Mesothelial cell of epicardium (in vitro differentiated cells): ENCODE measurements around the gene ZFYVE16. TPM values are rescaled to one million over a fixed set of nuclear protein-coding genes. Genes with fewer than 3 reads are reported as not detected.

ENCODE experiments used
- DNase-seq, 2 experiments: peaks; one replicate each; pipeline ENCODE4 v3.0.0; 2021; ENCODE audit warnings: low spot score in 2 of 2; ENCODE audit not compliant: unreplicated experiment in 2 of 2
- H3K27ac Mint-ChIP-seq: 2 replicates; pipeline ENCODE4 v1.8.0; 2021; ENCODE audit warnings: mixed read lengths
- H3K27me3 Mint-ChIP-seq: 2 replicates; pipeline ENCODE4 v1.8.0; 2021; ENCODE audit warnings: low read depth, mixed read lengths
- H3K36me3 Mint-ChIP-seq: 2 replicates; pipeline ENCODE4 v1.8.0; 2021; ENCODE audit warnings: mixed read lengths
- H3K4me1 Mint-ChIP-seq: 2 replicates; pipeline ENCODE4 v1.8.0; 2021; ENCODE audit warnings: mixed read lengths
- H3K4me3 Mint-ChIP-seq: 2 replicates; pipeline ENCODE4 v1.8.0; 2021; ENCODE audit warnings: mild to moderate bottlenecking, moderate library complexity, mixed read lengths
- H3K9me3 Mint-ChIP-seq: 2 replicates; pipeline ENCODE4 v1.8.0; 2021; ENCODE audit warnings: mixed read lengths
- CTCF ChIP-seq: fragments of 200-600 bp; sonication (generic); IDR thresholded peaks from one replicate; pipeline ENCODE4 v1.5.0; 2021; ENCODE audit warnings: antibody characterized with exemption; ENCODE audit not compliant: unreplicated experiment
- total RNA-seq: library from RNA; stranded (reverse); gene quantifications from 3 replicates; pipeline ENCODE4 v1.2.1, GENCODE V29; 2021

ZFYVE16 gene
- total RNA-seq, 1 donor from 2014 or later: 76.6 TPM

DNA sequence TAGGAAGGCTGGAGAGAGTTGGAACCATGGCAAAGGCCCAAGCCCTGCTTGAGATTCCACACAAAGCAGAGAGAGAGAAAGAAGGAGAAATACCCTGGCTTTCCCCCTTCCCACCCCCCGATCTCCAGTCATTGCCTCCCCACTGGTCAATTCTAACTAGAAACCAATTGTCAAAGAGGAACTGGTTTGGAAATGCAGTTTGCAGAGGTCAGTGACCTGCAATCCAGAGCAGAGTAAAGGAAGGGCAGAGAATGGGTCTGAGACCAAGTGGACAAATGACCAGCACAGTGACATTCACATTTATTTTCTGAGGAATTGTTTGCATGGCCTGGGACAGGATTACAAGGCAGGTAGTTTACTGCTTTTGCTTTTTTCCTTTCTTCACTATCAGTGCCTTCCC, 37.5 kb upstream of the ZFYVE16 start:
- Mint-ChIP-seq H3K4me1 (peaks cover 4% of the 10 kb centered on the region), H3K27me3 (no peaks in the 10 kb centered on the region), H3K27ac (no peak overlapping the region), H3K36me3 (no peaks in the 10 kb centered on the region), H3K9me3 (peaks cover 5% of the 10 kb centered on the region), H3K4me3 (no peak overlapping the region)
- no peak for DNase-seq
- TF ChIP-seq CTCF: no peak

GRCh38 chr5:80372780-80373179, 35.1 kb upstream of the ZFYVE16 start:
- Mint-ChIP-seq H3K4me3 (no peak overlapping the region), H3K27me3 (no peaks in the 10 kb centered on the region), H3K27ac (no peak overlapping the region), H3K36me3 (no peaks in the 10 kb centered on the region), H3K9me3 (peaks cover 5% of the 10 kb centered on the region), H3K4me1 (peaks cover 4% of the 10 kb centered on the region)
- TF ChIP-seq CTCF: no peak
- no peak for DNase-seq

GRCh38 chr5:80374188-80374587, 33.7 kb upstream of the ZFYVE16 start:
- Mint-ChIP-seq H3K27me3 (no peaks in the 10 kb centered on the region), H3K27ac (no peak overlapping the region), H3K36me3 (no peaks in the 10 kb centered on the region), H3K4me1 (peaks cover 4% of the 10 kb centered on the region), H3K9me3 (peaks cover 5% of the 10 kb centered on the region), H3K4me3 (no peak overlapping the region)
- no peak for DNase-seq
- TF ChIP-seq CTCF: no peak

DNA sequence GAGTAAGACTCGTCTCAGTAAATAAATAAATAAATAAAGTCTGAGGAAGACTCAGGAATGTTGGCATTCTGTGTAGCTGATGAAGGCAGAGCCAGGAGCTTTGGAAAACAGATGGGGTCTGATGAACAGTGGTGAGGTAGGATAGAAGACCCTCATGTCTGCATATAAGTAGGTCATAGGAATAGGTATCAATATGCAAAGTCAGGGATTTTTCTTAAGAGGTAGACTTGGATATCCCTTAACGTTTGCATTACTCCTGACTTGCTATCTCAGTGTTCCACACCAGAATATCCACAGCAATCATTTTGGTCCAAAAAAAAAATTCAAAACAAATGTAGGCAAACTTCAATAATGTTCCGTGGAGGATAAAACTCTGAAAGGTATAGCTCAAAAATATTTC, 31.3 kb upstream of the ZFYVE16 start:
- Mint-ChIP-seq H3K4me3 (no peak overlapping the region), H3K27me3 (no peaks in the 10 kb centered on the region), H3K27ac (no peak overlapping the region), H3K36me3 (no peaks in the 10 kb centered on the region), H3K4me1 (no peaks in the 10 kb centered on the region), H3K9me3 (peaks cover 5% of the 10 kb centered on the region)
- no peak for TF ChIP-seq CTCF
- no peak for DNase-seq

DNA sequence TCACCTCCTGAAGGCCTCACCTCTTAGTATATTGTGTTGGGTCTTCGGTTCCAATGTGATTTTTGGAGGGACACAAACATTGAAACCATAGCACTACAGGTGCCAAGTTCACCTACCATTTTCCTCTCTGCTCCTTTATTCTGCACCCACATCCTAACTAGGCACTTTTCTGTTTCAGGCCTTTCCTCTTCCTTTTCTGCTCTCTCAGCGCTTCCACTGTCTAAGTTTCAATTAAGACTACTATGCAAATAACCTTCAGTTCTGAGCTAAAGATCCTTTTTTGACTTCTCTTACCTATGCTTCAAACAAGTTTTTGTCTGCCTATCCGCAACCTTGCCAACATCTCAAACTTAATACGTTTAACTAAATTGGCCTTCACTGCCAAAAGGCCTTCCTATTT, 25.4 kb upstream of the ZFYVE16 start:
- H3K27ac Mint-ChIP-seq: no peak overlapping the region
- H3K9me3 Mint-ChIP-seq: no peaks in the 10 kb centered on the region
- H3K27me3 Mint-ChIP-seq: no peaks in the 10 kb centered on the region
- no peak for DNase-seq
- no peaks in the 10 kb centered on the region for H3K36me3 Mint-ChIP-seq
- no peak overlapping the region for H3K4me3 Mint-ChIP-seq
- H3K4me1 Mint-ChIP-seq: peaks cover 4% of the 10 kb centered on the region
- no peak for TF ChIP-seq CTCF
